ENCODE results near the gene AARS1.
"Not testable (repeated sequence)": the region's sequence is repeated elsewhere in the genome, so short reads cannot be mapped to it uniquely, and the experiment has no call there.

The AARS1 gene

DNA sequence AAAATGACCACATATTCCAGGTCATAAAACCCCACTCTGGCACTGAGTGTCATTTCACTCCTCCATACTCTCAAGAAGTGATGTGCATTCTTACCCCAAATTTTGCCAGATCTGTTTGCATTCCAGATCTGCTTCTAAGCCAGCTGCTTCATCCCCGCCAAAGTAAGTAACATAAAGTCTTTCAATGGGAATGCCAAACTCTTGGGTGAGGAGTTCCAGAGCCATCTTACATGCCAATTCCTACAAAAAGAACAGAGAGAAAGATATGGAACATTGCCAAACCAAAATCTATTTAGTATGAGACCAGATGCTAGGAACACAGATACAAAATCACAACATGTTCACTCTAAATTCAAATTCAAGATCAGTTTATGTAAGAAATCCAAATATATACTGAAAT lies 12.9 kb downstream of the AARS1 start:
- DNase-seq (ENCODE audit: low read depth in 4 of 4, low spot score in 1 of 4) = no peak

DNA sequence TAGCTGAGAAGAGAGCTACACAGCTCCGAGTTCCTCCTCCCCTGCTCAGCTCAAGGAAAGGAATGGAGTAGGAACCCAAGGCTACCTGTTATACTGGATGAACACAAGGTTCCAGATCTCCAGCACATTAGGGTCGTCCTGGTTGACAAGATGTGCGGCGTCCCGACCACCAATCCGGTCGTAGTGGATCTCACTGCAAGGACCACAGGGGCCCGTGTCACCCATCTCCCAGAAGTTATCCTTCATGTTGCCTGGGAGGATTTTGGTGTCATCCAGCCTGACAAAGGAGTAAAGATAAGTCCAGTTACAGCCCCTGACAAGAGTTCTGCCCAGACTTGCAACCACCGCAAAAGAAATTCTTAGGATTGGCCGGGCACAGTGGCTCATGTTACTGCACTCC lies 17.6 kb downstream of the AARS1 start:
- DNase-seq (ENCODE audit: low read depth in 4 of 4, low spot score in 1 of 4) = no peak

DNA sequence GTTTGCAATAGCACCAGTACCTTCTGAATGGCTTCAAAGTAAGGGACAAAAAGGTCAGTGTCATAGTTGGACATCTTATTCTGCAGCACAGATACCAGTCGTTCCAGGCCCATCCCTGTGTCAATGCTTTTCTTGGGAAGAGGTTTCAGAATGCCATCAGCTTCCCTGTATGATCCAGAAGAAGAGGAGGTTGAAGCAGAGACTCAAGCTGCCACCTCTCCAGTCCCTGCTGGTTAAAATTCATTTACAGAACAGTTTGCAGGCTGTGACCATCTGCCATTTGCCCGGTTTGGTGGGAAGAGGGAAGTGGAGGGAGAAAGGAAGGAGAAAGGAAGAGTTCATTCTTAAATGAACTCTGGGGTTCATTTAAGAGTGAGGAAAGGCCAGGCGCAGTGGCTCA lies 19.1 kb downstream of the AARS1 start:
- no peak for DNase-seq (ENCODE audit: low read depth in 4 of 4, low spot score in 1 of 4)

- DNase-seq (ENCODE audit: low read depth in 4 of 4, low spot score in 1 of 4) = no peak
Observed at GRCh38 chr16:70269471-70269870, 19.8 kb downstream of the AARS1 start.

DNA sequence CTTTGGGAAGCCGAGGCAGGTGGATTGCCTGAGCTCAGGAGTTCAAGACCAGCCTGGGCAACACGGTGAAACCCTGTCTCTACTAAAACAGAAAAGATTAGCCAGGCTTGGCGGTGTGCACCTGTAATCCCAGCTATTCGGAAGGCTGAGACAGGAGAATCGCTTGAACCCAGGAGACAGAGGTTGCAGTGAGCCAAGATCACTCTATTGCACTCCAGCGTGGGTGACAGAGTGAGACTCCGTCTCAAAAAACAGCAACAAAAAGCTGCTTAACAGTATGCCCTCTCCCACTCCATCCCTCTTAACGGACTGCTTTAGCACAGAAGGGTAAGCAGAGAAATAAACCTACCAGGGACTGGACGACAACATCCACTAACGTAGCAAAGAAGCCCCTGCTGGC lies 21.4 kb downstream of the AARS1 start:
- not testable (repeated sequence) for DNase-seq (ENCODE audit: low read depth in 4 of 4, low spot score in 1 of 4)

- no peak for DNase-seq (ENCODE audit: low read depth in 4 of 4, low spot score in 1 of 4)
Observed at GRCh38 chr16:70267516-70267915, 21.8 kb downstream of the AARS1 start.

DNA sequence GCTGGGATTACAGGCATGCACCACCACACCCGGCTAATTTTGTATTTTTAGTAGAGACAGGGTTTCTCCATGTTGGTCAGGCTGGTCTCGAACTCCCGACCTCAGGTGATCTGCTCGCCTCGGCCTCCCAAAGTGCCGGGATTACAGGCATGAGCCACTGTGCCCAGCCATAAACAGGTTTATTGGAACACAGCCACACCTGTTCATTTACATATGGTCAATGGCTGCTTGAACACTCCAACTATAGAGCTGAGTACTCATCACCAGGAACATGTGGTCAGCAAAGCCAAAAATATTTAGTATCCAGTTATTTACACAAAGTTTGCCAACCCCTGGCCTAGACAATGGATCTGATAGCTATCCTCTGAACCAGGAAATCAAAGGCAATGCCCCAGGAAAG lies 29.4 kb downstream of the AARS1 start:
- not testable (repeated sequence) for DNase-seq (ENCODE audit: low read depth in 4 of 4, low spot score in 1 of 4)

DNA sequence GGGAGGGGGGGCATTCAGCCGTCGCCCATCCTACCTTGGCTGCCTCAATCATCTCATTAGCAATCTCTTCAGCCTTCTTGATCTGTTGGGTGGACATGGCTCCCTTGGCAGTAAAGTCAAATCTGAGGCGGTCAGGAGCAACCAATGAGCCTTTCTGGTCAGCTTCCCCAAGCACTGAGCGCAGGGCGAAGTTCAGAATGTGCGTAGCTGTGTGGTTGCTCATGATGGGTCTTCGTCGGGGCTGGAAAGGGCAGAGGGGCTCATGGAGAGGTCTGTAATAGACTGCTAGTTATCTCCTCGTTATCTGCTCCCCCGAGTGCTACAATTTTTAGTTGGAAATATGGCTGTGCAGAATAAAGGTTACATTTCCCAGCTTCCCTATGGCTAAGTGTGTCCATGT lies 30.4 kb downstream of the AARS1 start:
- DNase-seq (ENCODE audit: low read depth in 4 of 4, low spot score in 1 of 4) = no peak

DNA sequence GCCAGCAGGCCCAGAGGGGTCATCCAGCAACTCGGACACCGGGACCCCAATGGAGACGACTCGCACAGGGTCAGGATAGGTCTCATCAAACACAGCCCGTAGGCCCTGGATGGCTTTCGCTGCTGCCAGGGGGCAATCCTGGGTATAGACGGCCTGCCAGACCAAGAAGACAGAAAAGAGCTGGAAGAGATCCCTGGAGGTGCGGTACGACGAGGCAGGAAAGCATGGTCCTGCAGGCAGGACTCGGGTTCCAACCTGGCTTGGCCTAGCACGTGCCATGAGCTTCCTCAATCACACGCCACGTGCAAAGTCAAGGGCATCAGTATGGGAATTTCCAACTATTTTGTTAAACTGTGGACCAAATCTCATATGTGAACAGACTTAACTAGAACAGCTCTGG lies 31.2 kb downstream of the AARS1 start:
- no peak for DNase-seq (ENCODE audit: low read depth in 4 of 4, low spot score in 1 of 4)

DNA sequence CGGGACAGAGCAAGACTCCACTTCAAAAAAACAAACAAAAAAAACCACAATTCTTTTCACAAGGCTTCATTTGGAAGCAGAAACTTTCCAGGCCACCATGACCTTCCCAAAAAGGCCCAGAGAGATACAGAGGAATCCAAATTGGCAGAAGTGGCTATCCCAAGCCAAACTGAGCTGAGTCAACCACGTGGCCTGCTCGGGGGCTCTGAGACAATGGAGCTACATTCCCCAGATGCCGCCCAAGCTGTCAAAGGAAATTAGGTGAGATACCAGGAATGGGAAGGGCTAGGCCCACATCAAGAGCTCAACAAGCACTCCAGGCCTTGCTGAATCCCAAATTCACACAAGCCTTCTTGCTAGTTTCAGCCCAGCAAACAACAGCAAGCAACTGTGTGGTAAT lies 31.9 kb downstream of the AARS1 start:
- DNase-seq (ENCODE audit: low read depth in 4 of 4, low spot score in 1 of 4) = no peak

DNA sequence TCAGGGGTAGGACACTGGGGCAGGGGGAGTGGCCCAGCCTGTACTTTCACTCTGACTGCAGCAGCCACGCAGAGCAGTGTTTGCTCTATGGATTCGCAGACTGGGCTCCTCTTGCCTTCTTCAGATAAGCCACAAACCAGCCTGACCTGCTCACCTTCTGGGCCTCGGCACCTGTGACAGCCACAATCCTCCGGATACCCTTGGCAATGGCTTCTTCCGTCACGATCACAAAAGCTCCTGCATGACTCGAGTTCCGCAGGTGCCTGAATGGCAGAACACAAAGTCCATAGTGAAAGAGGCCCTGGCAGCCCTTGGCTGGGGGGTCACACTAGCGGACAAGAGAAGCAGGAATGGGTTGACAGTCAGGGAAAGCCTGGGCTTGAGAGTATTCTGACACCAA lies 33.7 kb downstream of the AARS1 start:
- no peak for DNase-seq (ENCODE audit: low read depth in 4 of 4, low spot score in 1 of 4)

DNA sequence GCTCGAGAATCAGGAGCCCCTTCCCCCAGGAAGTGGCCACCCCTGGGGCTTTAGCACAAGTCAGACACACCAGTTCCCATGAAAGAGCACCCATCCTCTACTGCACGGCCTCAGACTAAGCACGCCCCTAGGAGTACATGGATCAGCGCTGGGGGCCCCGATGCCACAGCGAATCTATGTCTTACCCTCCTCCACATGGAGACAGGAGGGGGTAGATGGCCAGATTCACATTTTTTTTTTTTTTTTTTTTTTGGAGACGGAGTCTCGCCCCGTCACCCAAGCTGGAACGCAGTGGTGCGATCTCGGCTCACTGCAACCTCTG lies 34.4 kb downstream of the AARS1 start:
- DNase-seq (ENCODE audit: low read depth in 4 of 4, low spot score in 1 of 4) = no peak

DNA sequence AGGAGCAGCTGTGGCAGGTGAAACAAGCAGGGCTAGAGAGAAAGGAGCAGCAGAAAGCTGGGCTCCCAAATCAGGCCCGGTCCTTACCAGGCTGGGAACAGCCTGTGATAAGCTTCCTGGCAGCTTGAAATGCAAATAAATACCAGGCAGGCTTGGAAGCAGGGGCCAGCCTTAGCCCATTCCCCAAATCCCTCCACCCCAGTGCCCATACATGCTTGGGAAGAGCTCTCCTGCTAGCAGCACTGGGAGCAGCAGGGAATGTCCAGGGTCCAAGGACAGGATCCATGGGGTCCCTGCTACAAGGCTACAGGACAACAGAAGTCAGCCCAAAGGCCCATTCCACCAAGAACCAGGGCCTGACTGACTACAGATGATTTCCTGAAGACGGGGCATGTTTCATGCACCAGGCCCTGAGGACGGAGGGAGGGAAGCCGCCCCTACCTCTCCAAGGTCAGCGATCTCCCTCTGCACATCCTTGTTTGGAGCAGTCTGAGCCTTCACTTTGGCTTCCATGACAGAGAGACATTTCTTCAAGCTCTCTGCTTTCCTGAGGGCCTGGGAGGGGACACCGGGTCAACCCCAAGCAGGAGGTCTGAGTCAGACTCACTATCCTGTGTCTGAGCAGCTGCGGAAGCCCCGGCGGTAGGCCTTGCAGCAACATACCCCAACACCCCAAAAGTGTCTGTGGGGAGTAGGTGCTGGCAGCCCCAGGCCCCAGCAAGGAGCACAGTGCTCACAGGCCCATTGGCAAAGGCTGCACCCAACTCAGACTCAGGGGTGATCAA lies 34.9 kb downstream of the AARS1 start:
- no peak for DNase-seq (ENCODE audit: low read depth in 4 of 4, low spot score in 1 of 4)

- DNase-seq (ENCODE audit: low read depth in 4 of 4, low spot score in 1 of 4) = peak in 1 of 4 experiments; percentile 16
Observed at GRCh38 chr16:70253291-70254106, 35.8 kb downstream of the AARS1 start.

DNA sequence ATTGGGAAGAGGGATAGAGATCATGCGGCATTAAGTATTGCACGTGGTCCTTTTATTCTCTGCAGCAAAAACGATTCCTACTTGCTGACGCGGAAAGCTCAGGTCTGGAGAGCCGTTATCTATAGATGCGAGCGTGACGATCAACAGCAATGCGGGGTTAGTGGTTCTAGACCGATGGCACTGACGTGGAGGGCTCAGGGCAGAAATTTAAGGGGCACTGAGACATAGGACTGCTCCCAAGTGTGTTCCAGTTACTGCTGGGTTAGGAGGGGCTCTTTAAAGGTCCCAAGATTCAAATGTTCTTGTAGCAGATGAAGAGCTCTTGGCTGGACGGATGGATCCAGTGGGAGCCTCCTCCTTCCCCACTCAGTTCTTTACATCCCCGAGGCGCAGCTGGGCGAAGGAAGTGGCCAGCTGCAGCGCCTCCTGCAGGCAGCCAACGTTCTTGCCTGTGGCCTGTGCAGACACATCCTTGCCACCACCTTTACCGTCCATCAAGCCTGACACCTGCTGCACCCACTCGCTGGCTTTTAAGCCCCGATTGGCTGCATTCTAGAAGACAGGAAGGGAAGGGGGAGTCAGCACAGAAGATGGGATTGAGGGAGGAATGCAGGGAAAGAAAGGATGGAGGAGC lies 36.8 kb downstream of the AARS1 start:
- no peak for DNase-seq (ENCODE audit: low read depth in 4 of 4, low spot score in 1 of 4)

DNA sequence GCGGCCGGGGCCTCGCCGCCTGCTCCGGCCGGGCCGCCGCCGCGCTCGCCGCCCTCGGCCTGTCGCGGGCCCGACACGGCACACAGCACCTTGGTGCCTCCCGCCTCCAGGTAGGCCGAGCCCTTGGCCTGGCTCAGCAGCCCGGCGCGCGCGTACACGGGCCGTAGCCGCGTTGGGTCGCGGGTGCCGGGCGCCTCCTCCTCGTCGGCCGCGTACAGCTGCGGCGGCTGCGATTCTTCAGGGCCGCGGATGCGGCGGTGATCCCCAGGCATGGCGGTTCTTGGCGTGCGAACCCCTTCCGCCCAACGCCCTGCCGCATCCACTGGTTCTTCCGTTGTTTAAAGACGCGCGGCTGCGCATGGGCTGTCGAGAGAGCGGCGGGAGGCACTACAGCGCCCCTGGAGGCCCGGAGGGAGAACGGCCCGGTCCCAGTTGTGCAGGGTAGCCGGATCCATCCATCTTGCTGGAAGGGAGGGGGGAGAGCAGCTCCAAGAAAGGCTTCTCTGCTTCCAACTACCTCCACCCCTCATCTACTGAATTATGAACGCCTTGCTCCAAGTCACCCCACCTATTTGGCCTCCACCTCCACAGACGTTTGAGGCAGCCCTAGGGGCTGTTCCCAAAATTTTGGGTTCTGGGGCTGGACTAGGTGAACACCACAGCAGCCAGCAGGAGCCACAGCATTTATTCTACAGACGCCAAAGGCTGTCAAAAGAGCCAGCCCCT lies 37.5 kb downstream of the AARS1 start, which contains the start of gene EXOSC6:
EXOSC6 (minus strand) TSS at position 312 of the 726 bp plus-strand sequence; CDS start at position 272, 40 bp downstream.
- DNase-seq (ENCODE audit: low read depth in 4 of 4, low spot score in 1 of 4) = peak; percentile 74 to 88 (median 86)

GRCh38 chr16:70250748-70251628 lies 38.3 kb downstream of the AARS1 start:
- peak in 3 of 4 experiments; percentile 11 to 20 (median 14) for DNase-seq (ENCODE audit: low read depth in 4 of 4, low spot score in 1 of 4)

DNA sequence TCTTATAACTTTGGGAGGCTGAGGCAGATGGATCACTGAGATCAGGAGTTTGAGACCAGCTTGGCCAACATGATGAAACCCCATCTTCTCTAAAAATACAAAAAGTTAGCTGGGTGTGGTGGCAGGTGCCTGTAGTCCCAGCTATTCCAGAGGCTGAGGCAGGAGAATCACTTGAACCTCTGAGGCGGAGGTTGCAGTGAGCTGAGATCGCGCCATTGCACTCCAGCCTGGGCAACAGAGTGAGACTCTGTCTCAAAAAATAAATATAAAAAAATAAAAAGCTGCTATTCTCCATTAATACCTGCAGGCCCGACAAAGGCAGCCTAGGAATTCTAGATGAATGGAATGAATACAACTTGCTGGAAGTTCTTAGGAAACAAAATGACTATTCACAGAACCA lies 39.6 kb downstream of the AARS1 start:
- not testable (repeated sequence) for DNase-seq (ENCODE audit: low read depth in 4 of 4, low spot score in 1 of 4)

DNA sequence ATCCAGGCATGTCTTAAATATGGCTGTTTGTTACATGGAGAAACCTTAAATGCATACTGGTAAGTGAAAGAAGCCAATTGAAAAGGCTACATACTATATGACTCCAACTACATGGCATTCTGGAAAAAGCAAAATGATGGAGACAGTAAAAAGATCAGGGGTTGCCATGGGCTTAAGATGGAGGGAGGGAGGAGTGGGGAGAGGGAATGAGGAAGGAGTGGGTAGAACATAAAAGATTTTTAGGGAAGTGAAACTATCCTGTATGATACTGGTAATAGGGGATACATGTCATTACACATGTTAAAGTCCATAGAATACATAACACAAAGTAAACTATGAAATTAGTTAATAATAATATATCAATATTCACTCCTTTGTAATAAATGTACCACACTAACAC lies 50.5 kb downstream of the AARS1 start:
- DNase-seq (ENCODE audit: low read depth in 4 of 4, low spot score in 1 of 4) = not testable (repeated sequence)

DNA sequence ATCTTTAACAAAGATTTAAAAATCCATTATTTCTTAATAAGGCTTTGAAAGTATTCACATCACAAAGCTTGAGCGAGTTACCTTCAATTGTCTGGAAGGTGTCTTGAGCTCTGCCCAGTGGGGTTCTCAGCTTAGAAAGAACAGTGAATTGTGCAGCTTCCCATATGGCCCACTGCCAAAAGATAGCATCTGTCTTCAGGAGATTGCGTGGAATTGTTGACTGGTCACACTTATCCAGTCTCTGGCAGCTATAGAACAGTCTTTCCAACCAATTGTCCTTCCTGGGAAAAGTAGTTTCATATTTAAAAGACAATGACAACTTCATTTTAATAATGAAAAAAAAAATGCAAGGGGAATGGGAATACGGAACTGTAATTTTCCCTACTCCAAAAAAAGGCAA lies 57.5 kb downstream of the AARS1 start:
- not testable (repeated sequence) for DNase-seq (ENCODE audit: low read depth in 4 of 4, low spot score in 1 of 4)

Measured in stimulated activated CD4-positive, alpha-beta T cell treated with anti-CD3 and anti-CD28 coated beads, Interleukin-1b, Interleukin-23, amount 100 ng/mL, for 24 hours (primary cell).